Urinary bladder (tissue), 4 donors: ENCODE measurements around the gene SLC12A1. TPM values are rescaled to one million over a fixed set of nuclear protein-coding genes. Genes with fewer than 3 reads are reported as not detected.
A peak's percentile ranks its signal among the peaks of the same experiment; 100 is the strongest.

Experiments
- DNase-seq: peaks from one replicate; pipeline ENCODE4 v3.0.0-alpha.2; 2015; ENCODE audit errors: extremely low spot score
- H3K27ac ChIP-seq: one replicate; pipeline ENCODE4 v1.5.1; 2013; ENCODE audit warnings: low read depth, mild to moderate bottlenecking, moderate library complexity
- H3K36me3 ChIP-seq: one replicate; pipeline ENCODE4 v1.6.1; 2013; ENCODE audit warnings: mild to moderate bottlenecking, moderate library complexity; ENCODE audit not compliant: insufficient read depth
- H3K4me1 ChIP-seq: one replicate; pipeline ENCODE4 v1.6.1; 2013; ENCODE audit warnings: mild to moderate bottlenecking, moderate library complexity; ENCODE audit not compliant: insufficient read depth
- H3K4me3 ChIP-seq: one replicate; pipeline ENCODE4 v1.5.1; 2013; ENCODE audit warnings: low read depth, low read length
- WGBS: extraction: QIAGEN DNeasy Blood & Tissue Kit; methylation state at CpG from one replicate; pipeline ENCODE4 v1.1.7; 2013; 5-methylcytosine and 5-hydroxymethylcytosine counted together
- polyA plus RNA-seq: library from polyadenylated mRNA; stranded (reverse); fragments of 200-250 nt; gene quantifications from one replicate; pipeline ENCODE4 v1.2.3, GENCODE V29; 2013
- total RNA-seq: library from RNA; depleted of rRNA; stranded (reverse); fragments of >200 nt; gene quantifications from one replicate; pipeline ENCODE4 v1.2.3, GENCODE V29; 2014
- donor health status: healthy with polysubstance abuse.
- donor health status: healthy.

SLC12A1 gene
- total and polyA plus RNA-seq, 2 donors = 0.06 TPM; not detected in 1

DNA sequence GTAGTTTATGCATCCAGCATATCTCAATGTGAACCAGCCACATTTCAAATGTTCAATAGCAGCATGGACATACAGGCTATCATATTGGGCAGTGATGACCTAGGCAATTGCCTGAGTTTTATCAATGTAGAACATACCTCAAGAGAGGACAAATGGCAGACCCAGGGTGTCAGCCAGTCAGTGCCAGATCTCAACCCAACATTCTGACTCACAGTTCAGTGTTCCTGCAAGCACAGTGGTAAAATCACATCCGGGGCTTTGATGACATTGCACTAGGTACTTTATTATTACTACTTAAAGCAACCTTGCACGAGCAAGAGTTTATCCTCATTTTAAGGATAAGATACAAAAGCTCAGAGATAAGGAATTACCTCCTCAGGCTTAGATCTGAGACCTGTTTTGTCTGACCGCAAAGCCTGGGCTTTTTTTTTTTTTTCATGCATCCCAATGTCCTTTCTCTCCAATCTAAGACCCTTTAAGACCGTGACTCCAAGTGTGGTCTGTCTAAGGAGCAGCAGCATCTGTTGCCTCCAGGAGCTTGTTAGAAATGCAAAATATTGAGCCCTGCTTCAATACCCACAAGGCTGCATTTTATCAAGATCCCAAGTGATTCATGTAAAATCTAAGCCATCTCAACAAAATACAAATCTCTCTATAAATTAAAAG is 60.1 kb downstream of the SLC12A1 start:
- DNase-seq = no peak
- no peaks in the 10 kb centered on the region for H3K4me1 ChIP-seq
- no peak overlapping the region for H3K27ac ChIP-seq
- H3K36me3 ChIP-seq = no peaks in the 10 kb centered on the region
- WGBS = 36% methylated on average over 4 of the region's 4 CpGs
- H3K4me3 ChIP-seq = no peak overlapping the region

DNA sequence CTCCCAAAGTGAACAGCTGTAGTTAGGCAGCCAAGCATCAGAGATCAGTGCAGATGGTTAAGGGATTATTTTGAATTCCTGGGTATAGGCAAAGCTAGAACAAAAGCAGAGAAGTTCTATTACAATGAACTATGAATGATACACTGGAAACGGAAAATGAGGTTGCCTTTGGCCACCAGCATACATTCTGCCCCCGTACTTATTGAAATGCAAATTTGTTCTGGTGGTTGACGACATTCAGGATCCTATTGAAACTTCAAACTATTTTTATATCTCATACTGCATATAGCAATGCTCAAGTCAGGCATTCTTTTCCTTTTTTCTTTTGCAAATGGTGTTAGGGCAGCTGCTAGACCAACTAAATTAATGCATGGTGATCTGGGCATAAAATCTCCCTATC is 61.7 kb downstream of the SLC12A1 start:
- no peaks in the 10 kb centered on the region for H3K36me3 ChIP-seq
- DNase-seq = no peak
- WGBS = 83% methylated on average over 3 of the region's 3 CpGs
- no peak overlapping the region for H3K27ac ChIP-seq
- H3K4me3 ChIP-seq = no peak overlapping the region
- no peaks in the 10 kb centered on the region for H3K4me1 ChIP-seq

DNA sequence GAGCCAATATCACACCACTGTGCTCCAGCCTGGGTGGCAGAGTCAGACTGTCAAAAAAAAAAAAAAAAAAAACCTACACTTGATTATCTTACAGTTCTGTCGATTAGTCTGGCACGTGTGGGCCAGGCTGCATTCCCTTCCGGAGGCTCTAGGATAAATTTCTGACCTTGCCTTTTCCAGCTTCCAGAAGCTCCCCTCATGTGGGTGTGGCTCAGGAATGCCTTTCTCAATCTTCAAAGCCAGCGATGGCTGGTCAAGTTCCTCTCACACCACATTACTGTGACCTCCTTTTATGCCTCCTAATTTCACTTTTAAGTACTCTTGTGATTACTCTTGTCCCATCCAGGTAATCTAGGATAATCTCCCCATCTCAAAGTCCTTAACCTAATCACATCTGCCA is 66.9 kb downstream of the SLC12A1 start:
- WGBS = 64% methylated on average over 4 of the region's 4 CpGs

DNA sequence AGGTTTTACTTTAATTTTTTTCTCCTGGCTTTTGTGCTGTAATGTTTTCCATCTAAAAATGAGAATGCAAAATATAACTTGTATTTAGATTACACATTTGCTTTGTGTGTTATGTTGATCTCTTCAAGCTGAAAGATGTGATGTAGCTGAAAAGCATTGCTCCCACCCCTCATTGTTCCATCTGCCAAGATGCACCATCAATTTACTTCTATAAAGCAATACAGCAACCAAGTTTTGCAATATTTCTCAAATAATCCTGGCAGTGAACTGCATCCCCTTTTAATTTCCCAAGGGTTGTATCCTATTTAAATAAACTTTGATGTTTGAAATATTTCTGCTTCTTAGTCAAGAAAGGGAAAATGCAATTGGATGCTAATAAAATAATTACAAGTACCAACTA is 72.6 kb downstream of the SLC12A1 start:
- H3K4me3 ChIP-seq = no peak overlapping the region
- H3K36me3 ChIP-seq = no peaks in the 10 kb centered on the region
- no peak overlapping the region for H3K27ac ChIP-seq

More for the DNA sequence above, 66.9 kb downstream of the SLC12A1 start:
- H3K27ac ChIP-seq = no peak overlapping the region
- DNase-seq = no peak
- no peaks in the 10 kb centered on the region for H3K4me1 ChIP-seq
- H3K36me3 ChIP-seq = no peaks in the 10 kb centered on the region
- H3K4me3 ChIP-seq = no peak overlapping the region

DNA sequence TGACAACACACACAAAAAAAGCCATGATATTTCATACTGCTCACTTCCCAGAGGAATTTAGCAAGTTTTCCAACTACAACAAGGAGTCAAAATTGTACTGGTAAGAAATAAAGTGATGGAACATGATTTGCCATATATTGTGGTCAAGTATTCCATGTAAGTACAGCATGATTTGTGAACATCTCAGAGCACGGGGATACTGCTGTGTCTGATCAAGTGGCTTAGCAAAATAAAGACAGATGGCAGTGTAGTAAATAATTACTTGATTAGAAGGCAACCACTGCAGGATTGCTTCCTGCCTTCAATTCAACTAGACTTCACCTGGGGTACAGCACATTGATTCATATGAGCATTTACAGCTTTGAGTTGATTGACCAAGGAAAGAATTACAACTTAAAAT is 73.5 kb downstream of the SLC12A1 start:
- Histone ChIP-seq H3K4me3 (no peak overlapping the region), H3K4me1 (peaks cover 1% of the 10 kb centered on the region), H3K36me3 (no peaks in the 10 kb centered on the region), H3K27ac (no peak overlapping the region)
- DNase-seq = no peak
- 70% methylated on average over 1 of the region's 1 CpG for WGBS

More for the DNA sequence above, 72.6 kb downstream of the SLC12A1 start:
- no peak for DNase-seq
- H3K4me1 ChIP-seq = peaks cover under 1% of the 10 kb centered on the region

DNA sequence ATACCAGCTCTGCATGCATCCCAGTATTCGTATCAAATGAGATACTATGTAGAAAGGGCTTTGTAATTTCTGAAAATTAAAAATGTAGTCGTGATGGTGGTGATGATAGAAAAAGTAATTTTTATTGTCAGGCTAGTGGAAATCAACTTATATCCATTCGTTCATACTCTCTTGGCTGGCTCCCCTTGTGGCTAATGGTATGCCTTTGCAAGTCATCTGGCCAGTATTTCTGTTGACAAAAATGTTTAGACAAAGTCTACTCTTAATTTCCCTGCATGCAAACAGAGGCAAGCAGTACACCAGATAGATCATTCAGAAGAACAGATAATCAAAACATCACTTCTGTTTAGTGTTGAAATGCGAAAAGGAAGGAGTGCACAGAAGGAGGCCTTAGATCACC is 75.6 kb downstream of the SLC12A1 start:
- 76% methylated on average over 4 of the region's 4 CpGs for WGBS

DNA sequence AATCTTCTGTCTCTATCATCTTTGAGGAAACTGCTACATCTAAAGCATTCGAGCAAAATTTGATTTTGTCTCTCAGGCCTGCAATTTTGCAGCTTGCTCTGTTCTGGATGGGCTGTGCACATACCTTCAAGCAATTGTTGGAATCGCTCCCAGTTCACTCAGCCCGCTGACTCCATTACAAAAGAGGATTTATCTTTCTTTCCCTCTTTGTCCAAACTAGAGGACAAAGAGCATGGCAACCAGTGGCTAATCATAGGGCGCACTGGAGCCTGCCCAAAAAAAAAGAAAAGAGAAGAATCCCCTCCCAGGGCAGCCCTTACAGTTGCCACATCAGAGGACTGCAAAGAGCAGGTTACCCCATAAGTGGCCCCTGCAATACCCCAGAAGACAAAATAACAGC is 76.1 kb downstream of the SLC12A1 start:
- Histone ChIP-seq H3K4me3 (no peak overlapping the region), H3K36me3 (no peaks in the 10 kb centered on the region), H3K4me1 (peaks cover 1% of the 10 kb centered on the region), H3K27ac (no peak overlapping the region)
- 53% methylated on average over 4 of the region's 4 CpGs for WGBS
- DNase-seq = no peak

More for the DNA sequence above, 75.6 kb downstream of the SLC12A1 start:
- Histone ChIP-seq H3K27ac (no peak overlapping the region), H3K4me1 (peaks cover 1% of the 10 kb centered on the region), H3K4me3 (no peak overlapping the region), H3K36me3 (no peaks in the 10 kb centered on the region)
- DNase-seq = no peak

DNA sequence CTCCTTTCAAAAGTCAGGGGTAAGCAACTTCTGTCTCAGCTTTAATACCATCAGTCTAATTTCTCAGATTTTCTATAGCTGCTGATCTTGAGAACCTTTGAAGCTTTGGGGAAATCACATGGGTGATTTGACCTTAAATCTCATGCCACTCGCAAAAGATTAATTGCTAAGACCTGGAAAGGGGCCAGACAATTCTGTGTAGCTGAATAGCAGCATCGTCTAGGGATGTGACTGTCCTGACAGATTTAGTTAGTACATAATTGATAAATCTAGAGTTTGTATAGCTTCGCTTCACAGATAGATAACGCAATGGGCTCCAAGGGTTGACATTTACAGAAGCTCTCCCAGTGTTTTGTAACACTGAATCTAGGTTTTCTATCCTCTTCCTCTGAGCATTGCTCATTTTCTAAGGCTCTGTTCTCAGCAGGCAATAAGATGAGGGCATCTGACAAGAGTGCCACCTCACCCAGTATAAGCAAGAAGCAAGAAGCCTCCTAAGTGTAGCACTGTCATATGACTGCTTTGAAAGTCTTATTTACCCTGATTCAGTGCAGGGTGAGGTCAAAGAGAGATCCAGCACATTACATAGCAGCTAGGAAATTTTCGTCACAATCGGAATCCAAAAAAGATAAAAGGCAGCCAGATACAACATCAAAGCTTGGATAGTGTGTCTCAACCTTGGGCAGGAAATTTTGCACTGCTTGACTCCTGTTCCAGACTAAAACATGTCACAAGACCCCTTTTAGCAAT is 77.5 kb downstream of the SLC12A1 start:
- H3K27ac ChIP-seq = no peak overlapping the region
- 52% methylated on average over 6 of the region's 6 CpGs for WGBS
- H3K4me1 ChIP-seq = peaks cover 1% of the 10 kb centered on the region
- no peak overlapping the region for H3K4me3 ChIP-seq
- no peaks in the 10 kb centered on the region for H3K36me3 ChIP-seq
- DNase-seq = peak; percentile 14

DNA sequence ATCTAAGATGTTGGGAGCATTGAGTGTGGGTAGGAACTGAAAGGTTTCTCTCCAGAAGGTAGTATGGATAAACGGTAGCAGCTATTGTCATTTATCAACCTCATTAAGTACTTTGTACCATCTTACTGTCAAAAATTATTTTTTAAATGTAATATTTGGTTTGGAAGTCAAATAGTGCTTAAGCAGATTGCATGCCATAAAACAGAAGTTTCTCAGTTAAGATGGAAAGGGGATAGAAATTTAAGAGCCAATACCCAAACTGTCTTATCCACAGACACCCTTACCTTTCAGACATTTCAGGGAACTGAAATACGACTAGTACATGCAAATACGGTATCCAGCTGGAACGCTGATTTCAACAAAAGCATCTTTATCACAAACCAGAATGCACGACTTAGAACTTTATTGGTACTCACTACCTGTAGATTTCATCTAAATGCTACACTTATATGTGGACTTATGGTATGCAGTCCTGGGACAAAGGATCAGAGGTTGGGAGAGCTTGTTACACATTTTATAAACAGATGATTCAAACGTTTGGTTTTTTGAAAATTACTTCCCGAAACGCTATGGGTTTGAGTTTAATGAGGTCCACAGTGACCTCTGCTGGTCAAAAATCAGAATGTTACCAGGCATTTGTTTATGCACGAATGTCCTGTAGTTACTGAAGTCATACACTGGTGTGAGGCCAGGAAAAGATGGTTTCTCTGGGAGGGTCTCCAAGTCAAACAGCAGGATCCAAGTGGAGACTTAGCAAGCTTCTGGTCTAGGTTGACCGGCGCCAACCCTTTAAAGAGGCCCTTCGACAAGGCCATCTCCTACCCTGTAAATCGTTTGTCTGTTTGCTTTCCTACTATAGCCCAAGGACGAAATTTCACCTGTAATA is 79.5 kb downstream of the SLC12A1 start:
- DNase-seq = peak; percentile 84
- Histone ChIP-seq H3K36me3 (no peaks in the 10 kb centered on the region), H3K4me3 (no peak overlapping the region), H3K4me1 (peaks cover 1% of the 10 kb centered on the region), H3K27ac (no peak overlapping the region)
- 15% methylated on average over 14 of the region's 14 CpGs for WGBS

DNA sequence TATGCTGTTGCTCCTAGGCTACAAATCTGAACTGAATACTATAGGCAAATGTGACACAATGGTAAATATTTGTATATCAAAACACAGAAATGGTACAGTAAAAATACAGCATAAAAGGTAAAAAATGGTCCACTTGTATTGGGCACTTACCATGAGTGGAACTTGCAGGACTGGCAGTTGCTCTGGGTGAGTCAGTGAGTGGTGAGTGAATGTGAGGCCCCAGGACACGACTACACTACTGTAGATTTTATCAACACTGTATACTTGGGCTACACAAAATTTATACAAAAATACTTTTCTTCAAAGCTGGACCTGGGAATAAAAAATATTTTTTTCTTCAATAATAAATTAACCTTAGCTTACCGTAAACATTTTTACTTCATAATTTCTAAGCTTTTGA is 83.5 kb downstream of the SLC12A1 start:
- no peak for DNase-seq

DNA sequence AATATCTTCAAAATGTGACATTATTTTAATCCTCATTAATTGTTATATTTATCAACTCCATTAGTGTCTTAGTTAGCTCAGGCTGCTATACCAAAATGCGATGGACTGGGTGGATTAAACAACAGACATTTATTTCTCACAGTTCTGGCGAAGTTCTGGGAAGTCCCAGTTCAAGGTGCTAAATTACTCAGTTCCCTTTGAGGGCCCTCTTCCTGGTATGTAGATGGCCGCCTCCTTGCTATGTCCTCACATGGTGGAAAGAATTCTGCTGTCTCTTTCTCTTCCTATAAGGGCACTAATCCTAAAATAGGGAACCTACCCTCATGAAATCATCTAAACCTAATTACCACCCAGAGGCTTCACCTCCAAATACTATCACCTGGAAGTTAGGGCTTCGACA is 86.4 kb downstream of the SLC12A1 start:
- H3K4me1 ChIP-seq = no peaks in the 10 kb centered on the region
- H3K4me3 ChIP-seq = no peak overlapping the region
- 83% methylated on average over 4 of the region's 4 CpGs for WGBS
- no peaks in the 10 kb centered on the region for H3K36me3 ChIP-seq
- no peak overlapping the region for H3K27ac ChIP-seq
- no peak for DNase-seq

More for the DNA sequence above, 83.5 kb downstream of the SLC12A1 start:
- Histone ChIP-seq H3K36me3 (no peaks in the 10 kb centered on the region), H3K4me1 (no peaks in the 10 kb centered on the region), H3K27ac (no peak overlapping the region), H3K4me3 (no peak overlapping the region)
- 83% methylated on average over 2 of the region's 2 CpGs for WGBS

DNA sequence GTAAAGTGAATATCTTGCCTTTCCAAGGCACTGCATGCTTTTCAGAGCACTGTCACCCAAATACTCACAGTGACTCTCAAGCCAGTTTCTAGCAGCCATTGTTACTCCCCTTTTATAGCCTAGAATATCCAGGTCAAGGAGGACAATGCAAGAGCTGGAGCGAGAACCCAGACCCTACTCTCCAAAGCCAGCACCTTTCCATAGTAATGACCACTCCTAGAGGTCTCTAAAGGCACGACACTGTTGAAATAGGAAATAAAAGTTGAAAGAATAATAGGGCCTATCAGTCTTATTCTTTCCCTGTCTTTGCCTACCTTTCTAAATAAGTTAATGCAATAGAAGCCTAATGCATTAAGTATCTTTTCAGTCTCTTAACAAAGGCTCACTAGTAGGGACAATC is 91.6 kb downstream of the SLC12A1 start:
- no peaks in the 10 kb centered on the region for H3K4me1 ChIP-seq
- 91% methylated on average over 2 of the region's 2 CpGs for WGBS

DNA sequence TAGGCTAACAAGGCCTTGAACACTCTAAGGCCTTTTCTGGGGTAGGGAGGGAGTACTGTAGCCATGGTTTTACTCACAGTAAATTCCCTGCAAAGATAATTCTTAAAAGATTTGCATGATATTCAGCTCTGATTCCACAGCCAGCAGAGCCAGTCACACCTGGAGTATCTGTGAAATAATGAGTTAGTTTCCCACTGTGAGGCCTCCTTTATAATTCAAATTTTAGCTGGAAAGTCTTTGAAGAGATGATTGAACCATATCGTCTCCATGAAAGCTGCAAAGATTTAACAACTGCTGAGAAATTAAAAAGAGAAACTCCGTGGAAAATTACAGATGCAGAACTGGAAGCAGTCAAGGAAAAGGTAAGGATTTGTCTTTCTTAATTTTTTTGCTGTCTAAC is 92.8 kb downstream of the SLC12A1 start:
- H3K27ac ChIP-seq = no peak overlapping the region
- H3K4me1 ChIP-seq = no peaks in the 10 kb centered on the region
- DNase-seq = no peak
- H3K4me3 ChIP-seq = no peak overlapping the region
- H3K36me3 ChIP-seq = no peaks in the 10 kb centered on the region
- 43% methylated on average over 2 of the region's 2 CpGs for WGBS

More for the DNA sequence above, 91.6 kb downstream of the SLC12A1 start:
- H3K4me3 ChIP-seq = no peak overlapping the region
- H3K36me3 ChIP-seq = no peaks in the 10 kb centered on the region
- DNase-seq = no peak
- no peak overlapping the region for H3K27ac ChIP-seq
